HG03432 (cell line): ENCODE data around the gene KCNC2.
"Not testable (repeated sequence)": the region's sequence is repeated elsewhere in the genome, so short reads cannot be mapped to it uniquely, and the experiment has no call there.

ENCODE experiments used
- ATAC-seq: cut with Tn5 transposase; IDR thresholded peaks from one replicate; pipeline ENCODE4 v1.9.1; 2021; ENCODE audit warnings: mild to moderate bottlenecking, moderate library complexity; ENCODE audit not compliant: unreplicated experiment

KCNC2 gene

DNA sequence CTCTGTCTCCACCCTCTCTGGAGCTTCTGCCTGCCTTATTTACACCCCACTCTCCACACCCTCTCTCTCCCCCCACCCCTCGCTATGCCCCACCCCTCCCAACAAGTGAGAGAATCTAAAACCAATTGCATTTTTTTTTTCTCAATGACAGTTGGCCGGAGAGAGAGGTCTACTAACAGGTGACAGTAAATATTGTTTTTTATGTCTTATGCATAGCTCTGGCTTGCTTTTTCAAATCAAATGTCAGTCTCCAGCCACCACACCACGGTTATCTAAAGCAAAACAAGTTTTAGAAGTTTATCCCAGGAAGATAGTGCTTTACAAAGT, at the start of gene KCNC2:
Gene KCNC2, minus strand, starts transcription at position 28 of the 327 bp plus-strand sequence.
- no peak for ATAC-seq

DNA sequence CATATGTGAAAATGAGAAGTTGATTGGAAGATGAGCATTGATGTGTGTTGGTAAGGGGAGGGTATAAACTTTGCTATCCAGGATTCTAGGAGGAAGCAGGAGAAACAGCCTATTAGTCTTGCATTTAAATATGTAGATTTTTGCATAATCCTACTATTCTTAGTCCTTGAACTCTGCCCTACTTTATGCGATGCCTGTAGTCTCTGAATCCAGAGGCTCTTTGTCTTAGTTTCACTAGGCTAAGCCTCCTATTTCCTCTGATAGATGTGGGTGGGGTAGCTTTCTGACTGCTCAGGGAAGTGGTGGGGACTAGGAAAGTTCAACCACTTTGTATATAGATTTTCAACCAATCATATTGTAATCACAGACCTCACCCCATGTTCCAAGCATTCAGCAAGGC, 49.5 kb upstream of the KCNC2 start:
- ATAC-seq: no peak

- ATAC-seq: no peak
Measured at GRCh38 chr12:75257510-75257909, 47.9 kb upstream of the KCNC2 start.

DNA sequence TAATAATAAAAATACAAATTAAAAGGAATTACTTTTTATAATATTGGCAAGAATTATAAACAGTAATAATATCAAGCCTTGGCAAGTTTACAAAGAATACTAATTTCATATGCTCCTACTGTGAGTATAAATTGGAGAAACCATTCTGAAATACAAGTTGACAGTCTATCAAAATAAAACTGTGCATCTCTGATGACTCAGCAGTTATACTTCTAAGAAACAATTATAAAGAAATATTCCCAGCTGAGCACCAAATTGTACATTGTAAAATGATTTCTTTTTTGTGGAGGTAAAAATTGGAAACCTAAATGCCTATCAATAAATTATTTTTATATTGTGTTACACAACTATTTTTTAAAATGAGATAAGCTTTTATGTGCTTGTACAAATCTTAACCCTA, 35.5 kb upstream of the KCNC2 start:
- no peak for ATAC-seq

GRCh38 chr12:75239987-75240386, 30.3 kb upstream of the KCNC2 start:
- ATAC-seq: peak; percentile 93

DNA sequence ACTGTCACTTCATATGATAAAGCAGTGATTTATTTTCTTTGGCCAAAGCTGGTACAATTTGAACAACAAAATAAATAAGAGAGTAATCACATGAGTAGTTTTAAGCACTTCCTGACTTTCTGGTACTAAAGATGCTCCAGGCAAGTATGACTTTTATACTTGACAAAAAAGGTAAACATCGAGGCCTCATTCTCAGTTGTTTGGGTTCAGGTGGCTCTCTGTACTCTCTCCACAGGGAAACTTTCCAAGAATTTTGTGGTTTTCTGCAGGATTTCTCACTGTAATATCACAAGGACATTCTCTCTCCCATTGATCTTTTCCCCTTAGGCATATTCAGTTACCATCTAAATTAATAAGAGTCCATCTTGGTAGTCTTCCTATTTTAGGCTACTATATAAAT, 26.6 kb upstream of the KCNC2 start:
- no peak for ATAC-seq

DNA sequence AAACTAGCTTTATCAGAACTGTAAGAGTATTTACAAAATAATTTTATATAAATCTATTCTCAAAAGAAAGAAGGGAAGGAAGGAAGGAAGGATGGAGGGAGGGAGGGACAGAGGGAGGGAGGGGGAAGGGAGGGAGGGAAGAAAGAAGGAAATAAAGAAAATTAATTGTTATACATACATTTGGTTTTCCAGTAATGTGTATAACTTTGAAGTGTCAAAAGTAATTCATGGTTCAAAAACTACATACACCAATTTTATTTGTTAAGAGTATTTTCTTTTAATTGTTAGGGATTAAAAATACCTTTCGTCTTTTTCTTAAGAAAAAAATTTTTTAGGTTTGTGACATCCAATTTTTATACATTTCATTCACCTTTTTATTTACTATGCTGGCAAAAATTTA, 17.5 kb upstream of the KCNC2 start:
- no peak for ATAC-seq

GRCh38 chr12:75212072-75212471, 2.4 kb upstream of the KCNC2 start:
- ATAC-seq: no peak

DNA sequence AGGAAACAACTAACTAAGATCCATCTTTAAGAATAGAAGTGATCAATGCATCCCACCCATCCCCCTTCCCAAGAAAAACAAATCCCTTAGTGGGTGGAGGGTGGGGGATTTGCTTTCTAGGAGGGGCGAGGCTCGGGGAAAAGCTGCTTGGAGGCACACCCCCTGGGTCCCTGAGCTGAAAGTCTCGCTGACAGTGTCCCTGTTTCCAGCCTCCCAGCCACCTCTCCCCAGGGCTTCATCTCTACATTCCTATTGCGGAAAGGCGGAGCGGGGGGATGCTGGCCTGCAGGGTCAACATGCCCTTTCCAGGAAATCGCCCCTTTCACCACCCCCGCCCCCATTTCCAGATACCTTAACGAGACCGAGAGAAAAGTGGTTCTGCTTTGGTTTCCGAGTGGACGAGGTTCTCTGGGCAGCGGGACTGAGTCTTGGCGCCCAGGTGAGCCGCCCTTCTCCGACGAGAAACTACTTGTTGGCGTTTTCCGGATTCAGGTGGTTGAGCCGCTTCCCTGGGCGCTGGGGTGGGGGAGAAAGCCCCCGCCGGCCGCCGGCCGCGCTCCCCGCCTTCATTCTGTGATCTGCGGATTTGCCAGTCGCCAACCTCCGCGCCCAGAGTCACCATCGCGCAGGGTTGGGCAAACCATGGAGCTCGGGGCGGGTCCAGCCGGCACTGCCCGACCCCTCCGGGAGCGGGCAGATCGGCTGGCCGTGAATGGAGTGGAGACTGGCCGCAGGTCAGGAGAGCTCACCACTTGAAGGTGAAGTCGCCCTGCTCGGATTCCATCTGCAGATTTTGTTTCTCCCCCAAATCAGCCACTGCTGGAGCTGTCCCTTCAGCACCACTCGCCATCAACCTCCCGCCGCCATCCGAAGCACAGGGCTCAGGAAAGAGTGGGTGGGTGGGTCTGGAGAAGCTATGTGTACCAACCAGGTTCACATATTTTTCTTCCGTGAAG, 505 bp downstream of the KCNC2 start:
- ATAC-seq: no peak

GRCh38 chr12:75207338-75208083, 2.1 kb downstream of the KCNC2 start:
- ATAC-seq: no peak

GRCh38 chr12:75205558-75205957, 4.1 kb downstream of the KCNC2 start:
- no peak for ATAC-seq

DNA sequence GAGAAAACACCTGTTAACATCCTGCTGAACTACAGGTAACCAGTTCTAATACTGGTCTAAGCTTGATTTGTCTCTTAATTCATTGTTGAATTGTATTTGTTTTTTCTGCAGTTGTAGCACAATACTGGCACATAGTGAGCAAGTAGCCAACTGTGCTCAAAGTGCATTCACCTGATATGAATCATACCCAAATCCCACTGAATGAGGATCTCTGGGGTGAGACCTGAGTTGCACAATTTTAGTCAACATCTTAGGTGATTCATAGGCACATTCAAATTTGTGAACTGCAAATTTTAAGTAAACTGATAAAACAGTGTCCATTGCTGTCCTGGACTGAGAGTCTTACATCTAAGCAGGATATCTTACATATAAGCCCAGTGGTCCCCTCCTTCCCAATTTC, 12.8 kb downstream of the KCNC2 start:
- no peak for ATAC-seq

- no peak for ATAC-seq
Measured at GRCh38 chr12:75196408-75196807, 13.2 kb downstream of the KCNC2 start.

DNA sequence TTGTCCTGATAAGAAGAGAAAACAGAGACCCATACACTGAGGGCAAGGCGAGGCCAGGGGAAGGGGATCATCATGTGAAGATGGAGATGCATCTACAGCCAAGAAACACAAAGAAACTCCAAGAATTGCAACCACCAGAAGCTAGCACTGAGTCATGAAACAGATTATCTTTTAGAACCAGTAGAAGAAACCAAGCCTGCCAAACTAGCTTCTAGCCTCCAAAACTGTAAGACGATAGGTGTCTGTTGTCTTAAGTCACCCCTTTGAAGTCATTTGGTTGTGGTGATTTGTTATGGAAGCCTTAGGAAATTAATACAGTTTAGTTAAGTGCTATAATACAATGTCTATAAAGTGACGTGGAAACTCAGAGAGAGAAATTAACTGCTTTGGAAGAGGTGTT, 15.4 kb downstream of the KCNC2 start:
- no peak for ATAC-seq

- ATAC-seq: no peak
Measured at GRCh38 chr12:75192196-75192595, 17.4 kb downstream of the KCNC2 start.

DNA sequence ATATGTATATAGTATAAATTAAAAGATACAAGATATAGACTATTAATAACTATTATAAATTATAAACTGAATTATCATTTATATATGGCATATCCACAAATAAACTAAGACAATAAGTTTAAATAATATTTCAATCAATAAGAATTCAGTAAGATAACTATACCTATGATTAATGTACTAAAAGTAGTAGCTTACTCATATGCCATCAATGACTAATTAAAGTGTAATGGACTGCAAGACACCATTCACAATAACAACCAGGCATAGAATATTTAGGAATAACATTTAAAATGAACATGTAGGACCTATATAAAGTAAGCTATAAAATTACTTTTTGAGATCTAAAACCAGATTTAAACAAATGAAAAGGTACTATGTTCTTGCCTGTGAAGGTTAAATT, 18.8 kb downstream of the KCNC2 start:
- no peak for ATAC-seq

- not testable (repeated sequence) for ATAC-seq
Measured at GRCh38 chr12:75185881-75186280, 23.8 kb downstream of the KCNC2 start.

- no peak for ATAC-seq
Measured at GRCh38 chr12:75184516-75184915, 25.1 kb downstream of the KCNC2 start.

- ATAC-seq: no peak
Measured at GRCh38 chr12:75183967-75184366, 25.7 kb downstream of the KCNC2 start.

DNA sequence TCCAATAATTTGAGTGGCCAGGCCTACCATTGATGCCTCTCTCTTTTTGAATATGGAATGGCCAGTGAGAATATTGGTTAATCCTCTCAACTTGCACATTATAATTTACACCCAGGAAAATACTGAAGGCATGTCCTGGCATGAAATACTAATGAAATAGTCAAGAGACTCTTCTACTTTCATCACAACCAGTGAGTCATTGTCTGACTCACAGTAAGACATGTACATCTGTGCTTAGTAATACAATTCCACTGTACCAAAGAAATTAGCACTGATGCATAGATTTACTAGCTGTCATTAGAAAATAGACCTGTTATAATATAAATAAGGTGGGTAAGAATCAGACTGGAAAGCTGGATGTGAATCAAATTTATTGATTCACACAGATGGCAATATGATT, 31.6 kb downstream of the KCNC2 start:
- ATAC-seq: peak; percentile 95

- ATAC-seq: peak; percentile 37
Measured at GRCh38 chr12:75172611-75173010, 37.0 kb downstream of the KCNC2 start.

GRCh38 chr12:75170640-75171185, 38.9 kb downstream of the KCNC2 start:
- ATAC-seq: peak; percentile 53
